ENCODE results near the gene NELL1.
"Not testable (repeated sequence)": the region's sequence is repeated elsewhere in the genome, so short reads cannot be mapped to it uniquely, and the experiment has no call there.

The NELL1 gene

DNA sequence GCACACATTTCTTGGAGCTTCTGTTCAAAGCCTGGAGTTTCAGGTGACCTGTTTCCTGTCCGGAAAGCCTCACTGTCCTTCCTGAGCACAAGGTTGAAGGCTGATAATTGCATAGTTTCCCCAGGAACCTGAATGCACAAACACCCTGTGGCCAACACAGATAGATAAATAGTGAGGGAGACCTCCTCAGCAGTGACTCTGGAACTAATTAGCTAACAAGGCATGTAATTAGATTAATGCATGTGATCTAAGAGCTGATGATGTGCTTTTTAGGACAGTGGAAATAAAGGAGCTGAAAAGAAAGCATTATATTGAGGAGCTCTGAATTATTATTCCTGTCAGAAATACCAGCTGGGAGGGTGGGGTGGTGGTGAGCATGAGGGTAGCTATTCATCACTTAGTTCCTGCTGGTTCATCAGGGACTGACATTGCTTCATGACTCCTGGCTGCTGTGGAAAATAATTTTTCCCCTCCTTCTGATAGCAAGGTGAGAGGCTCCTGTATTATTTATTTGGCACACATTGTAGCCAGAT lies 101.1 kb downstream of the NELL1 start:
- DNase-seq (ENCODE audit: low spot score): no peak

GRCh38 chr11:20771026-20771425 lies 101.6 kb downstream of the NELL1 start:
- DNase-seq (ENCODE audit: low spot score): no peak

GRCh38 chr11:20771681-20772080 lies 102.3 kb downstream of the NELL1 start:
- no peak for DNase-seq (ENCODE audit: low spot score)

DNA sequence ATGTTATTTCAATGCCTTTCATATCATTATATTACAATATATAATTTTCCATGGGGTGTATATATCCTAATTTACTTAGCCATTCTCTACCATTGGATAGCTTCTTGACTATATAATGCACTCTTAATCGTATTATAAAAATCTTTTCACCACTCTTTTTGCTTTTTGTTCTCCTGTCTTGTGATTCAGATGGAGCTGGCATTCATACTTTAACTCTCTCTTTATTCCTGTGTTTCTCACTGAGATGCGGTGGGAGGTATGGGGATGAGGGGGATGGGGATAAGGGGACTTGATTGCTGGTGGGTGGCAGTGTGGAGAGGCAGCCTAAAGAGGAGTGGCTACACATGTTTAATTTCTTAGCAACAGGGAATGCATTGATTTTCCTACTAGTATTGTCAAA lies 105.9 kb downstream of the NELL1 start:
- DNase-seq (ENCODE audit: low spot score): no peak

DNA sequence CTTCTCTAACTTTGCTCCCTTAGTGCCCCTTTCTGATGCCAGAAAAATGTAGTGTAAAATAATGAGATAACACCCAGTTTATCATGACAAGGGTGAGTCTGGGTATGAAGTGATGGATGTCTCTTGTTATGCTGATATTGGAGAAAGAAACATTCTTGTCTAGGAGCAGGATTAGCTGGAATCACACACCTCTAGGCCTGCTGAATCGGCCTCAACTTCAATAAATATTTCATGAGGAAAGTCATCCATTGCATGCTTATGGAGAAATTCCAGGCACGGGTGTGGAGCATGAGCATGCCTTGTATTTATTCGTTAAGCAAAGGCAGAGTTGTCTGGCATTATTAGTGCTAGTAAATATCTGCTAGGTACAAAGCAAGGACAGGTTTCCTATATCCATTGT lies 113.4 kb downstream of the NELL1 start:
- DNase-seq (ENCODE audit: low spot score): no peak

GRCh38 chr11:20783220-20783619 lies 113.8 kb downstream of the NELL1 start:
- no peak for DNase-seq (ENCODE audit: low spot score)

DNA sequence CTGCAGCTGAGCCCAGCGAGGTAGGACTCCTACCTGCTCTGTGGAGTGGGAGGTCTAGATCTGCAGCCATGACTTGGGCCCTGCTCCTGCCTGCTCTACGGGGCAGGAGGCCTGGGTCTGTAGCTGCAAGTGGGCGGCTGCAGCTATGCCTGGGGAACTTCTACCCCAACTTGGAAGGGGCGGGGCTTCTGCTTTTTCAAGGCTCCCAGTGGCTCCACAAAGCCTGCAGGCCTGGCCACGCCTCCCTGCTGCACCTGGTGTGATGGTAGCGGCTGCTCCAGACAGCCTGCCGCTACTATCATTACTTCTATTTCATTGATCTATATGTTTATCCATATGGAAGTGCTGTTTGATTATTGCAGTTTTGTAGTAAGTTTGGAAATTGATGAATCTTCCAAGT lies 121.2 kb downstream of the NELL1 start:
- DNase-seq (ENCODE audit: low spot score): peak; percentile 4

DNA sequence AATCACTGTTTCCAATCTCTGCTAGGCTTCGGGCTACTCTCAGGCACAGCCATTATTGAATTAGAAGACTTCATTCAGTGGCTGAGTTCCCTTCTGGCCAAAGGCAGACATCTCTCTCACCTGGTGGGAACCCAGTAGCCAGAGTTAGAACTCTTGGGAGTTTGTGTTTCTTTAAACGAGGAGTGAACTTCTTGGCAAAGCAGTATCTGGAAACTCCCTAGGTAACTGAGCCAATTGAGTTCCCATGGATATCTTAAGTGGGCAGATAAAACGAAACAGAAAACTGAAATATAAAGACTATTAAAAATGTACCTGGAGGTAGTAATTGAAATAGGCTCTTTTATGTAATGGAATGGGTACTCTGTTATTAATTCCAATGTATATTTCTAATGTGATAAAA lies 125.6 kb downstream of the NELL1 start:
- no peak for DNase-seq (ENCODE audit: low spot score)

DNA sequence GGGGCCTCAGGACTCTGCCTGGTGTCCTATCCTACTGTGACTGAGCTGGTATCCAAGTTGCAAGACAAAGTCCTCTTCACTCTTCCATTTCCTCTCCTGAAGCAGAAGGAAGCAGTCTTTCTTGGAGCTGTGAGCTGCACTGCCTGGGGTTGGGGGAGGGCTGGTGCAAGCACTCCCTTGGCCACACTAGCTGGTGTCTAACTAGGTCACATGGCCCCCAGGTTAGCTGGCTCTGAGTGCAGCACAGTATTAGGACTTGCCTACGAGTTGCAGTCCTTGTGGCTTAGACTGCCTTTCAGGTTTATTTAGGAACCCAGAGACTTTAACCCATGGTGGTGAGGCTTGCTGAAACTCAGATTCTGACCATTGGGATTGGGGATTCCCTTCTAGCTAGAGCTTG lies 138.9 kb downstream of the NELL1 start:
- no peak for DNase-seq (ENCODE audit: low spot score)

- DNase-seq (ENCODE audit: low spot score): no peak
Observed at GRCh38 chr11:20821046-20821445, 151.7 kb downstream of the NELL1 start.

- DNase-seq (ENCODE audit: low spot score): no peak
Observed at GRCh38 chr11:20821470-20821869, 152.1 kb downstream of the NELL1 start.

- no peak for DNase-seq (ENCODE audit: low spot score)
Observed at GRCh38 chr11:20824773-20825172, 155.4 kb downstream of the NELL1 start.

- DNase-seq (ENCODE audit: low spot score): no peak
Observed at GRCh38 chr11:20835561-20835960, 166.2 kb downstream of the NELL1 start.

- no peak for DNase-seq (ENCODE audit: low spot score)
Observed at GRCh38 chr11:20839231-20839630, 169.8 kb downstream of the NELL1 start.

DNA sequence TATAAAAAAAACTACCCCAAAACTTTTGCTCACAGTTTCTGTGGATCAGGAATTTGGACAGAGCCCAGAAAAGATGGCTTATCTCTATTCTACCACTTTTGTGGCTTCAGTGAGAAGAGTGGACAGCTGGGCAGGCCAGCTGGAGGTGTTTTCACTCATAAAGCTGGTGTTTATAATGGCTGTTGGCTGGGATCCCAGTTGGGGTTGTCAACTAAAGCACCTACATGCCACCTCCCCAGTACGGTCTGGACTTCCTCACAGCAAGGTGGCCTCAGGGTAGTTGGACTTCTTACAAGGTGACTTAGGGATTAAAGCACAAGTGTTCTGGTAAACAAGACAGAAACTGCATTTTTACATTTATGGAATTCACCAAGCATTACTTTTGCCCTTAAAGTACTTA lies 171.0 kb downstream of the NELL1 start:
- DNase-seq (ENCODE audit: low spot score): no peak

DNA sequence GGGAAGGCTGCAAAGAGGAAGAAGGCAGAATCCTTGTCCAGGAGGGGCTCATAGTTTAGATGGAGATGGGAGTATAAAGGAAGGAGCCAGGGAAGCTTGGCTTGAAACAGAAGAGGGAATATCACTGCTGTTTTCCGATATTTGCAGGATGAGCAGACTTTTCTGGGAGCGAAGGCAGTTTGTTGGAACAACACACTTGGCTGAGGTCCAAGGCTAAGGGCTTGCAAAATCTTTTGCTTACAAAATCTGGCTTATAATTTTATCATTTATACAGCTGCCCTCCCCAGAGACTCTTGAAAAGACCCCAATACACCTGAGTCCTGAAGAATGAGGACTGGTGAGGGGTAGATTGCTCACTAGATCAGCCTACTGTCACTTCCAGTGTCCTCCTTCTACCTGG lies 174.8 kb downstream of the NELL1 start:
- DNase-seq (ENCODE audit: low spot score): no peak

GRCh38 chr11:20844630-20845029 lies 175.2 kb downstream of the NELL1 start:
- DNase-seq (ENCODE audit: low spot score): no peak

DNA sequence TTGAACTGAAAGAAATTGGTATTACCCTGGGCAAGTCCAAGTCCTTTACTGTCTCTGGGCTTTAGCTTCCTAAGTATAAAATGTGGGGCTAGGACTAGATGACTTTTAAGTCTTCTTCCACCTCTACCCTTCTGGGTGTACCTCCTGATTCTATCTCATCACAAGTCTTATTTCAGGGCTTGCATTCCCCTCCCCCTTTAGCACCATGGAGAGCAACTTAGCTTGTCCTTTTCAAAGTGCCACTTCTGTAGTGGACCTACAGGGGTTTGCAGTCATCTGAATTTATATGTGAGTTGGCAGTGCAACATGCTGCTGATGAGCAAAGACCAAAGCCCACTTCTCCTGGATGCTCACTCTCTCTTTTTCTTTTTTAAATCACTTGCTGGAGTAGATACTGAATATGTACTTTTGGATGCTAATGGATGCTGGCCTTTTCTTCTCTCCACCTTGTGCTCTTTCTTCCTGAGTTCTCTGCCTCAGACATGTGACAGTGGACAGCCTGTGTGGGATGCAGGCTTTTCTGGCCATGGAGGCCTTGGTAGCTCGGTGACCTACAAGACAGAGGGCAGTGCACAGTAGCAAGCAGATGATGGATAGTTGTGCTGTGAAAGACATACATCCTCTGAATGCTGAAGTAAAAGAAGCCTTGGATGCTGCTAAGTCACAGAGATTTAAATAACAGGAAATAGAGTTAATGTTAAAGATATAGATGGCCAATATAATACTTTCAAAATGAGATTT lies 185.0 kb downstream of the NELL1 start:
- DNase-seq (ENCODE audit: low spot score): peak; percentile 2

DNA sequence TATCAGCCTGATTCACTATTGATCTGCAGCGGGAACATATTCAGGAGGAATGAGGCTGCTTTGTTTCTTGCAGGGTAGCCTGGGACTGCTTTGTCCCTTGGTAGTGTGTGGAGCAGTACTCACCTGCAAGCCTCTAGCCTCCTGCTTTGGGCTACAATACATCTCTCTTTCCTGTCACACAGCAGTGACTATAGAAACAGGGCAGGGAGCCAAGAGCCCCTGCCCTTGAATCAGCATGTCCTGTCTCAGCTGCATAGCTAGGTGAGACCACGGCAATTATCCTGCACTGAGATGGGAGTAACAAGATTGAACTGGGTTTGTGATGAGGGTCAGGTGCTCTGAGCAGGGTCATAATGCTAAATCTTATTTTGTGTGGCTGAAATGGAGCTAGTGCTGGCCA lies 191.9 kb downstream of the NELL1 start:
- DNase-seq (ENCODE audit: low spot score): no peak

DNA sequence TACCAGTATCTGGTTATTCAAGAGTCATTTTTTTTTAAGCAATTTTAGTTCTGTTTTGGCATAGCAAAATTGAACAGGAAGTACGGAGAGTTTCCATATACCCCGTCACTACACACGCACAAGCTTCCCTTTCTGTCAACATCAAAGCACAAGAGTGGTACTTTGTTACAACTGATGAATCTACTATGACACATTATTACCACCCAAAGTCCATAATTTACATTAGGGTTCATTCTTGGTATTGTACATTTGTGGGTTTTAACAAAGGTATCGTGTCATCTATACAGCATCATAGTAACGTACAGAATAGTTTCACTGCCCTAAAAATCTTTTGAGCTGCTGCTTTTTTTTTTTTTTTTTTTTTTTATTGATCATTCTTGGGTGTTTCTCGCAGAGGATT lies 192.9 kb downstream of the NELL1 start:
- not testable (repeated sequence) for DNase-seq (ENCODE audit: low spot score)

- no peak for DNase-seq (ENCODE audit: low spot score)
Observed at GRCh38 chr11:20864628-20865027, 195.2 kb downstream of the NELL1 start.

- no peak for DNase-seq (ENCODE audit: low spot score)
Observed at GRCh38 chr11:20865161-20865560, 195.8 kb downstream of the NELL1 start.

- no peak for DNase-seq (ENCODE audit: low spot score)
Observed at GRCh38 chr11:20869123-20869522, 199.7 kb downstream of the NELL1 start.

DNA sequence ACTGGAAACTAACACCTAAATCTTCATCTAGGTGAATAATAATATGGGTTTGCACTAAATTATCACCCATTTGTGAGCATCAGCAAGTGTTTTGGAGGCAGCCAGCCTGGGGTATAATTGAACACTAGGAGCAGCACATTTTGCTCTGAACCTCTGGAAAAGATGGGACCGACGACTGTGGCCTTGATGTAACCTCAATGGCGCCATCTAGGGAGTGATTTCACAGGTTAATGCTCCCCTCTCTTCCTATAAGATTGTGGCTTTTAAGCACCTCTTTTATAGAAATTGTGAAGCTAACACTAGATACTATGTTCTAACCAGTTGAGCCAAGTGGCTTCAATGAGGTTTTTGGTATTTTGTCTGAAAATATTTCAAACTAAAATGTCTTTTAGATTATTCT lies 203.7 kb downstream of the NELL1 start:
- DNase-seq (ENCODE audit: low spot score): peak; percentile 51
